B cell (primary cell): Measurements from ENCODE around the gene MIPOL1.

Experiments used
- EZH2 ChIP-seq: IDR thresholded peaks from 2 replicates; pipeline ENCODE4 v1.6.1; 2012; ENCODE audit warnings: borderline replicate concordance, low read depth, mild to moderate bottlenecking, moderate library complexity, low read length; ENCODE audit not compliant: insufficient read depth, poor library complexity, severe bottlenecking
- TF ChIP-seq, protein P1 (sequence below): fragments of 200-600 bp; IDR thresholded peaks from one replicate; pipeline ENCODE4 v1.8.0; 2022; ENCODE audit warnings: antibody characterized with exemption, mild to moderate bottlenecking

DNA sequence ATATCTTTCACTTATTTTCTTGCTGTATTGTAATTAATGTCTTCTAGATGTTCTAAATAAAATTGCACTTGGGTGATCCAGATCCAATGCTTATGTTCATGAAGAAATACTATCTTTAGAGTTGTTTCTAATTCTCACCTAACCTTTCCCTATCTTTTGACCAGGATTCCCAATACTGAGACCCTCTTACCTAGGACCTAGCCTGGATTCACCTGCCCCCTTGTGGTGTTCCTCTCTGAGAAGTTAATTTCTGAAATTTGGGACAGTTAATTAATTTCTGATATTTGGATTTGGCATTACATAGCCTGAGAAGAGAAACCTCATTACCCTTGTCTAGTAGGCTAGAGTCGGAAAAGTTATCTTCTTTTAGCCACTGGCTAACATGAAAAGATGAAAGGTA is 367.8 kb downstream of the MIPOL1 start:
- TF ChIP-seq, protein P1, sequence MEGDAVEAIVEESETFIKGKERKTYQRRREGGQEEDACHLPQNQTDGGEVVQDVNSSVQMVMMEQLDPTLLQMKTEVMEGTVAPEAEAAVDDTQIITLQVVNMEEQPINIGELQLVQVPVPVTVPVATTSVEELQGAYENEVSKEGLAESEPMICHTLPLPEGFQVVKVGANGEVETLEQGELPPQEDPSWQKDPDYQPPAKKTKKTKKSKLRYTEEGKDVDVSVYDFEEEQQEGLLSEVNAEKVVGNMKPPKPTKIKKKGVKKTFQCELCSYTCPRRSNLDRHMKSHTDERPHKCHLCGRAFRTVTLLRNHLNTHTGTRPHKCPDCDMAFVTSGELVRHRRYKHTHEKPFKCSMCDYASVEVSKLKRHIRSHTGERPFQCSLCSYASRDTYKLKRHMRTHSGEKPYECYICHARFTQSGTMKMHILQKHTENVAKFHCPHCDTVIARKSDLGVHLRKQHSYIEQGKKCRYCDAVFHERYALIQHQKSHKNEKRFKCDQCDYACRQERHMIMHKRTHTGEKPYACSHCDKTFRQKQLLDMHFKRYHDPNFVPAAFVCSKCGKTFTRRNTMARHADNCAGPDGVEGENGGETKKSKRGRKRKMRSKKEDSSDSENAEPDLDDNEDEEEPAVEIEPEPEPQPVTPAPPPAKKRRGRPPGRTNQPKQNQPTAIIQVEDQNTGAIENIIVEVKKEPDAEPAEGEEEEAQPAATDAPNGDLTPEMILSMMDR: no peak
- no peak for TF ChIP-seq EZH2
